SK-N-SH treated with all-trans-retinoic acid at 6 μM for 48 hours (cell line): ENCODE data around the gene MEIKIN.

Source experiments
- ATAC-seq: fragments of 200-7000 bp; cut with Tn5 transposase; 3 replicates; pipeline ENCODE4 v1.9.1; 2020; ENCODE audit warnings: mild to moderate bottlenecking, moderate library complexity
- ARNTL ChIP-seq: fragments of 450-650 bp; formaldehyde crosslinking; IDR thresholded peaks from 2 replicates; pipeline ENCODE4 v1.5.0; 2020; ENCODE audit warnings: low read depth, mild to moderate bottlenecking, moderate library complexity, borderline replicate concordance
- BACH2 ChIP-seq: fragments of 250-450 bp; sonication (Bioruptor Pico); IDR thresholded peaks from 2 replicates; pipeline ENCODE4 v1.9.0; 2021; ENCODE audit warnings: mild to moderate bottlenecking, borderline replicate concordance
- CSDC2 ChIP-seq: fragments of 250-450 bp; sonication (Bioruptor Pico); IDR thresholded peaks from 2 replicates; pipeline ENCODE4 v1.5.0; 2020; ENCODE audit warnings: mild to moderate bottlenecking, moderate library complexity
- CSRNP3 ChIP-seq: fragments of 250-450 bp; sonication (Bioruptor Pico); IDR thresholded peaks from 2 replicates; pipeline ENCODE4 v1.5.1; 2021; ENCODE audit warnings: mild to moderate bottlenecking, moderate library complexity
- ESRRG ChIP-seq: fragments of 250-450 bp; sonication (Bioruptor Pico); IDR thresholded peaks from 2 replicates; pipeline ENCODE4 v1.6.1; 2021; ENCODE audit warnings: mild to moderate bottlenecking
- GLIS3 ChIP-seq: fragments of 250-450 bp; sonication (Bioruptor Pico); IDR thresholded peaks from 2 replicates; pipeline ENCODE4 v1.5.0; 2020; ENCODE audit warnings: mild to moderate bottlenecking, moderate library complexity
- ISL1 ChIP-seq: fragments of 250-450 bp; sonication (Bioruptor Pico); IDR thresholded peaks from 2 replicates; pipeline ENCODE4 v2.1.2; 2022; ENCODE audit warnings: mild to moderate bottlenecking, moderate library complexity
- OSR1 ChIP-seq: fragments of 250-450 bp; sonication (Bioruptor Pico); IDR thresholded peaks from 2 replicates; pipeline ENCODE4 v1.8.0; 2022; ENCODE audit warnings: moderate library complexity, mild to moderate bottlenecking, inconsistent platforms
- POU6F1 ChIP-seq: fragments of 250-450 bp; sonication (Bioruptor Pico); IDR thresholded peaks from 2 replicates; pipeline ENCODE4 v1.8.0; 2021; ENCODE audit warnings: low read depth, mild to moderate bottlenecking, moderate library complexity, borderline replicate concordance
- PPARA ChIP-seq: fragments of 250-450 bp; sonication (Bioruptor Pico); IDR thresholded peaks from 2 replicates; pipeline ENCODE4 v1.5.0; 2020; ENCODE audit warnings: mild to moderate bottlenecking, borderline replicate concordance
- RARB ChIP-seq: fragments of 250-450 bp; sonication (Bioruptor Pico); IDR thresholded peaks from 2 replicates; pipeline ENCODE4 v1.8.0; 2021; ENCODE audit warnings: mild to moderate bottlenecking, moderate library complexity
- SNAI2 ChIP-seq: fragments of 250-450 bp; sonication (Bioruptor Pico); IDR thresholded peaks from 2 replicates; pipeline ENCODE4 v1.5.0; 2020; ENCODE audit warnings: mild to moderate bottlenecking, moderate library complexity
- TCF4 ChIP-seq: fragments of 250-450 bp; sonication (Bioruptor Pico); IDR thresholded peaks from 2 replicates; pipeline ENCODE4 v1.8.0; 2021; ENCODE audit warnings: mild to moderate bottlenecking, moderate library complexity, borderline replicate concordance
- ZC3H10 ChIP-seq: fragments of 250-450 bp; sonication (Bioruptor Pico); IDR thresholded peaks from 2 replicates; pipeline ENCODE4 v1.5.1; 2021; ENCODE audit warnings: mild to moderate bottlenecking, moderate library complexity
- ZFP3 ChIP-seq: fragments of 250-450 bp; sonication (Bioruptor Pico); IDR thresholded peaks from 2 replicates; pipeline ENCODE4 v1.5.0; 2020; ENCODE audit warnings: mild to moderate bottlenecking, moderate library complexity
- ZFP30 ChIP-seq: fragments of 450-650 bp; formaldehyde crosslinking; IDR thresholded peaks from 2 replicates; pipeline ENCODE4 v1.5.0; 2022; ENCODE audit warnings: mild to moderate bottlenecking, moderate library complexity
- ZNF565 ChIP-seq: fragments of 450-650 bp; formaldehyde crosslinking; conservative IDR thresholded peaks from 2 replicates; pipeline ENCODE4 v1.5.0; 2020; ENCODE audit warnings: low read depth, mild to moderate bottlenecking, moderate library complexity
- ZNF70 ChIP-seq: fragments of 450-650 bp; formaldehyde crosslinking; IDR thresholded peaks from 2 replicates; pipeline ENCODE4 v1.5.0; 2020; ENCODE audit warnings: mild to moderate bottlenecking, moderate library complexity
- ZNF8 ChIP-seq: fragments of 450-650 bp; formaldehyde crosslinking; IDR thresholded peaks from 2 replicates; pipeline ENCODE4 v1.5.0; 2020; ENCODE audit warnings: mild to moderate bottlenecking, moderate library complexity
- TF ChIP-seq, protein P1 (sequence below): fragments of 250-450 bp; sonication (Bioruptor Pico); IDR thresholded peaks from 2 replicates; pipeline ENCODE4 v1.5.1; 2020; ENCODE audit warnings: low read depth, mild to moderate bottlenecking, moderate library complexity
- TF ChIP-seq, protein P2 (sequence below): fragments of 250-450 bp; sonication (Bioruptor Pico); IDR thresholded peaks from 2 replicates; pipeline ENCODE4 v1.5.0; 2020; ENCODE audit warnings: mild to moderate bottlenecking, moderate library complexity
- TF ChIP-seq, protein P3 (sequence below): fragments of 250-450 bp; sonication (Bioruptor Pico); IDR thresholded peaks from 2 replicates; pipeline ENCODE4 v1.8.0; 2020; ENCODE audit warnings: mild to moderate bottlenecking, moderate library complexity, borderline replicate concordance

The MEIKIN gene

GRCh38 chr5:131926168-131926567, 19.3 kb downstream of the MEIKIN start:
- no peak for TF ChIP-seq ZNF565 (CRISPR knock-in tag)
- no peak for TF ChIP-seq SNAI2 (CRISPR knock-in tag)
- no peak for TF ChIP-seq ZC3H10
- no peak for TF ChIP-seq ISL1 (CRISPR knock-in tag)
- TF ChIP-seq, all 23 proteins: peak for 0
- ATAC-seq: no peak

DNA sequence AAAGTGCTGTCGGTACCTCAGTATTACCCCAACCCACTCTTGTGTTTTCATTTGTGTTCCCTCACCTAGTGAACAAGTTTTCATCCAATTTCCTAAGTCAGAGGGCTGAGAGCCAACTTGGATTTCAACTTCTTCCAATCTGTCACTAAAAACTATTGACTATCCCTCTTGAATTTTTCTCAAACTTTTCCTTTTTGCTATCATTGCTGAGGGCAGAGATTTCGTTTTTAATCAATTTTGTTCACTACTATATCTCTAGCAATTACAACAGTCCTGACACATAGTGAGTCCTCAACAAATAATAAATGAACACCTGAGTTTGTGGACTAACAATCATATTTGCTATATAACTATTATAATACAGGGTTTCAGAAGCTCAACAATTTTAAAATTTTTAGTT, 29.0 kb downstream of the MEIKIN start:
- no peak for ATAC-seq
- TF ChIP-seq ZNF8 (CRISPR knock-in tag) (no peak), PPARA (CRISPR knock-in tag) (no peak), RARB (CRISPR knock-in tag) (no peak), TCF4 (no peak), ARNTL (CRISPR knock-in tag) (no peak), CSRNP3 (CRISPR knock-in tag) (no peak), ZFP30 (CRISPR knock-in tag) (no peak), ZNF70 (no peak), BACH2 (CRISPR knock-in tag) (no peak), SNAI2 (CRISPR knock-in tag) (no peak), GLIS3 (CRISPR knock-in tag) (no peak), ISL1 (CRISPR knock-in tag) (no peak), OSR1 (no peak), ZC3H10 (no peak), ZFP3 (no peak)
- TF ChIP-seq, protein P1, sequence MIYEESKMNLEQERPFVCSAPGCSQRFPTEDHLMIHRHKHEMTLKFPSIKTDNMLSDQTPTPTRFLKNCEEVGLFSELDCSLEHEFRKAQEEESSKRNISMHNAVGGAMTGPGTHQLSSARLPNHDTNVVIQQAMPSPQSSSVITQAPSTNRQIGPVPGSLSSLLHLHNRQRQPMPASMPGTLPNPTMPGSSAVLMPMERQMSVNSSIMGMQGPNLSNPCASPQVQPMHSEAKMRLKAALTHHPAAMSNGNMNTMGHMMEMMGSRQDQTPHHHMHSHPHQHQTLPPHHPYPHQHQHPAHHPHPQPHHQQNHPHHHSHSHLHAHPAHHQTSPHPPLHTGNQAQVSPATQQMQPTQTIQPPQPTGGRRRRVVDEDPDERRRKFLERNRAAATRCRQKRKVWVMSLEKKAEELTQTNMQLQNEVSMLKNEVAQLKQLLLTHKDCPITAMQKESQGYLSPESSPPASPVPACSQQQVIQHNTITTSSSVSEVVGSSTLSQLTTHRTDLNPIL (CRISPR knock-in tag): no peak
- TF ChIP-seq, protein P2, sequence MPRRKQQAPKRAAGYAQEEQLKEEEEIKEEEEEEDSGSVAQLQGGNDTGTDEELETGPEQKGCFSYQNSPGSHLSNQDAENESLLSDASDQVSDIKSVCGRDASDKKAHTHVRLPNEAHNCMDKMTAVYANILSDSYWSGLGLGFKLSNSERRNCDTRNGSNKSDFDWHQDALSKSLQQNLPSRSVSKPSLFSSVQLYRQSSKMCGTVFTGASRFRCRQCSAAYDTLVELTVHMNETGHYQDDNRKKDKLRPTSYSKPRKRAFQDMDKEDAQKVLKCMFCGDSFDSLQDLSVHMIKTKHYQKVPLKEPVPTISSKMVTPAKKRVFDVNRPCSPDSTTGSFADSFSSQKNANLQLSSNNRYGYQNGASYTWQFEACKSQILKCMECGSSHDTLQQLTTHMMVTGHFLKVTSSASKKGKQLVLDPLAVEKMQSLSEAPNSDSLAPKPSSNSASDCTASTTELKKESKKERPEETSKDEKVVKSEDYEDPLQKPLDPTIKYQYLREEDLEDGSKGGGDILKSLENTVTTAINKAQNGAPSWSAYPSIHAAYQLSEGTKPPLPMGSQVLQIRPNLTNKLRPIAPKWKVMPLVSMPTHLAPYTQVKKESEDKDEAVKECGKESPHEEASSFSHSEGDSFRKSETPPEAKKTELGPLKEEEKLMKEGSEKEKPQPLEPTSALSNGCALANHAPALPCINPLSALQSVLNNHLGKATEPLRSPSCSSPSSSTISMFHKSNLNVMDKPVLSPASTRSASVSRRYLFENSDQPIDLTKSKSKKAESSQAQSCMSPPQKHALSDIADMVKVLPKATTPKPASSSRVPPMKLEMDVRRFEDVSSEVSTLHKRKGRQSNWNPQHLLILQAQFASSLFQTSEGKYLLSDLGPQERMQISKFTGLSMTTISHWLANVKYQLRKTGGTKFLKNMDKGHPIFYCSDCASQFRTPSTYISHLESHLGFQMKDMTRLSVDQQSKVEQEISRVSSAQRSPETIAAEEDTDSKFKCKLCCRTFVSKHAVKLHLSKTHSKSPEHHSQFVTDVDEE (CRISPR knock-in tag): no peak
- TF ChIP-seq, protein P3, sequence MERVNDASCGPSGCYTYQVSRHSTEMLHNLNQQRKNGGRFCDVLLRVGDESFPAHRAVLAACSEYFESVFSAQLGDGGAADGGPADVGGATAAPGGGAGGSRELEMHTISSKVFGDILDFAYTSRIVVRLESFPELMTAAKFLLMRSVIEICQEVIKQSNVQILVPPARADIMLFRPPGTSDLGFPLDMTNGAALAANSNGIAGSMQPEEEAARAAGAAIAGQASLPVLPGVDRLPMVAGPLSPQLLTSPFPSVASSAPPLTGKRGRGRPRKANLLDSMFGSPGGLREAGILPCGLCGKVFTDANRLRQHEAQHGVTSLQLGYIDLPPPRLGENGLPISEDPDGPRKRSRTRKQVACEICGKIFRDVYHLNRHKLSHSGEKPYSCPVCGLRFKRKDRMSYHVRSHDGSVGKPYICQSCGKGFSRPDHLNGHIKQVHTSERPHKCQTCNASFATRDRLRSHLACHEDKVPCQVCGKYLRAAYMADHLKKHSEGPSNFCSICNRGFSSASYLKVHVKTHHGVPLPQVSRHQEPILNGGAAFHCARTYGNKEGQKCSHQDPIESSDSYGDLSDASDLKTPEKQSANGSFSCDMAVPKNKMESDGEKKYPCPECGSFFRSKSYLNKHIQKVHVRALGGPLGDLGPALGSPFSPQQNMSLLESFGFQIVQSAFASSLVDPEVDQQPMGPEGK (CRISPR knock-in tag): no peak

DNA sequence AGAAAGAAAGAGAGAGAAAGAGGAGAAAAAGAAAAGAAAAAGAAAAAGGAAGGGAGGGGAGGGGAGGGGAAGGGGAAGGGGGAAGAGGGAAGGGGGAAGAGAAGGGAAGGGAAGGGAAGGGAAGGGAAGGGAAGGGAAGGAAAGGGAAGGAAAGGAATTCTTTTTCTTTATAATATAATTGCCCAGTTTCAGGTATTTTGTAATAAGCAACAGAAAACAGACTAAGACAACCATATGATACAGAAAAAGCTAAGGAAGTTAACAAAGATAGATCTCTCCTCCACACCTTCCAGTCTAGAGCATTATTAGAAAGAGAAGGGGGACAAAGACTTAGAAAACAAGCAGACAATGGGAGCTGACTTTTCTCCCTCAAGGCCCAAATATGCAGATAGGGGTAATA, 31.0 kb downstream of the MEIKIN start:
- TF ChIP-seq ZFP30 (CRISPR knock-in tag) (no peak), PPARA (CRISPR knock-in tag) (no peak), POU6F1 (CRISPR knock-in tag) (no peak), GLIS3 (CRISPR knock-in tag) (no peak)
- no peak for ATAC-seq

GRCh38 chr5:131913603-131914002, 31.9 kb downstream of the MEIKIN start:
- ATAC-seq: no peak
- TF ChIP-seq ESRRG: no peak
- TF ChIP-seq SNAI2 (CRISPR knock-in tag): no peak
- TF ChIP-seq CSDC2: no peak
- TF ChIP-seq, protein P2 (CRISPR knock-in tag): no peak
- no peak for TF ChIP-seq RARB (CRISPR knock-in tag)
- no peak for TF ChIP-seq ZNF8 (CRISPR knock-in tag)
- no peak for TF ChIP-seq ARNTL (CRISPR knock-in tag)
- no peak for TF ChIP-seq CSRNP3 (CRISPR knock-in tag)
- TF ChIP-seq TCF4: no peak
- no peak for TF ChIP-seq ZFP3
